ENCODE measurements around the gene ANKS6.

Gene ANKS6

DNA sequence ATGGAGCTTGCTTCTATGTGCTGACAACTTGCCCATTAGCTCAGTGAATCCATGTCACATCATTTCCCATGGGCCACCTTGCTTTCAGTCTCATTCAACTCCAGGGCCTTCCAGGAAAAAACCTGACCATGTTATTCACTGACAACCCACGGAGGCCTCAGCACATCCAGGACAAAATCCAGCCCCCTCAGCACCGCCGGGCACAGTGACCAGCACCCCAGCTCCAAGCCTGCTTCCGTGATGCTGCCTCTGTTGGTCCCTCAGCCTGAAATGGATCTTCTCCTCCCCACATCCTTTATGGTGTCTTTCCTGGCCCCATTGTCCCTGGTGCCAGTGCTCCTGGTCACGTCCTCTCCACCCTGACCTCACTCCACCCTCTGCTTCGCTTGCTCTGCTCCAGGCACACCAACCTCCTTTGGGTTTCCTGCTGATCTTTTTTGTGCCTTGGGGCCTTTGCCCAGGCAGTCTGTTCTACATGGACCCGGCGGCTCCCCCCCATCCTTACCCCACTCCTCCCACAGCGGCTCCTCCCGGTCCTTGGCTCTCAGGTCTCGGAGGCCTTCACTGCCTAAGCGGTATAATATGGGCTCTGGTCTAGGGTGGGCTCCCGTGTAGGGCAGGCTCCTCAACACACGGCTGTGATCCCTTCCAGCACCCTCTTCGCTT, 25.0 kb downstream of the ANKS6 start:
- DNase-seq (ENCODE audit: low read depth) = no peak

DNA sequence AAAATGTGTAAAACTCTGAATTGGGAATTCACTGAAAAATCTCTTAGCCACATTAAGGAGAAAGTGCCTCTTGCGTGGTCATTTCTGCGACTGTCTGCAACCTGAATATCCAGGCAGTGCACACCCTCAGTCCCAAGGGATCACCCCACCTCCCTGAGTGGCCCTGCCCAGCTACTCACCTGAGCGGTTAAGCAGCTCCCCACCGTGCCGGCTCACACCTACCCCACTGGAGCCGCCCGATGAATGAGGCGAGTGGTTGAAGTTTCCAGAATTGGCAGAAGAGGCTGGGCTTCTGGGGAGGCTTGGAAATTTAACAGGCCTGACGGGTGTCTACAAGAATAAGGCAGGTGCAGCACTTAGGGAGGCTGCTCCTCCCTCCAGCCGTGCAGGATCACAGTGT, 25.6 kb downstream of the ANKS6 start:
- no peak for DNase-seq (ENCODE audit: low read depth)

DNA sequence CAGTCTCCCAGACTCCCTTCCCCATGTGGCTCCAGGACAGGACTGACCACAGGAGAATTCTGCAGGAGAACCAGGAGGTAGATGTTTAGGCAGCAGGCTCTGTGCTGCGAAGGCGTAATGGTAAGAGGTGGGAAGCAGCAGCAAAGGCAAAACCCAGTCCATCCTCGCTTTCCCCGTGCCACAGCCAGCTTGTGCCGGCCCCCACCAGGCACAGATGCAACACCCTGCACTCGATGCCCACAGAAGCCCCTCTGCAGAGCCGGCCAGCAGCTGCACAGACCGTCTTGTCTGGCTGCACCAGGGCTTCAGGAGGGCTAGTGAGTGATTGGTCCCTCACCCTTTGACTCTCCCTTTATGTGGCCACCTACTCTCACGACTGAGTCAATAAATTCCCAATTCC, 28.0 kb downstream of the ANKS6 start:
- no peak for DNase-seq (ENCODE audit: low read depth)

DNA sequence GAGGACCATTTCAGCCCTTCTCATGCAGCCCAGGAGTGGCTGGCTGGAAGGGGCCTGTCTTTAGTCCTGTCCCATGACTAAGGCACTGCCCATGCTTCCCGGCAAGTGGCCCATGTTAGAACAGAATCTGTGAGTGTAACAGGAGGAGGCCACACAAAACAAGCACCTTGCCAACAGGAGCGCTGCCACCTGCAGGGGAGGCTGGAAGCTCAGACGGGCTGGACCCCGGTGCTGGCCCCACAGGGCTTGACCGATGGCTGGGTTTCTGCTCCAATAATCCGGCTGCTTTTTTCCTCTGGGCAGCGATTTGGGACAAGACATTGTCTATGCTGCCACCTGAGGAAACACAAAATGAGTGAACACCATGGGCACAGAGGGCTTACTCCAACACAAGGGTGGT, 28.4 kb downstream of the ANKS6 start:
- no peak for DNase-seq (ENCODE audit: low read depth)

DNA sequence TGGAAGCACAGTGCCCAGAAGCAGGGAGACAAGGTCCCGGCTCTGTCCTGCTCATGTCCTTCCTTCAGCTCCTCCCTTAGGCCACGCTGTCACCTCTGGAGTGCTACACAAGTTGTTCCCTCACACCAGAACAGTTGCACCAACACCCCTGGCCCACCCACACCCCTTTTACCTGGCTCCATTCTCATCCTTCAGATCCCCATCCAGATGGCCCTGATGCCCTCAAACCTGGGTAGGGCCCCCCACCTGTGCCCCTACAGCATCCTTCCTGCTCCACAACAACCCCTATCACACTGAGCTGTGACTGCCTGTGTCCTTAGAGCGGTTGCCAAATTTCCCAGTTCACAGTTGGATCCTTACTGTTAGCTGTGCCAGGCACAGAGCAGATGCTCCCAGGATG, 29.2 kb downstream of the ANKS6 start:
- no peak for DNase-seq (ENCODE audit: low read depth)

DNA sequence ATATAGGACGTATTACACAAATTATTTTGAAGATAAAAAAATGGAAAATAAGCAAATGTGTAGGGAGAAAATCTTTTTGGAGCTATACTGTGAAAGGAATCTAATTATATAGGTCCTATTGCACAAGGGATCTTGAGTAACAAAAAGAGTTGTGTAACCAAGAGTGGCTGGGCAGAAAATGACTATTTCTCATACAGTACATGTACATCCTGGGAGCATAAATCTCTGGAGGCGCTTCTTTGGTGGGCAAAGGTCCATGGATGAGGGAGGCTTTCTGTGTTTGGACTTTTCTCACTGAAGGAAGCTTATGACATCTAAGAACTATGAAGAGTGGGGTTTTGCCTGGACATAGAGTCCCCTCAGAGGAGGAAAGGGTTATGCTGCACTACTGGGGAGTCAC, 29.8 kb downstream of the ANKS6 start:
- DNase-seq (ENCODE audit: low read depth) = no peak

DNA sequence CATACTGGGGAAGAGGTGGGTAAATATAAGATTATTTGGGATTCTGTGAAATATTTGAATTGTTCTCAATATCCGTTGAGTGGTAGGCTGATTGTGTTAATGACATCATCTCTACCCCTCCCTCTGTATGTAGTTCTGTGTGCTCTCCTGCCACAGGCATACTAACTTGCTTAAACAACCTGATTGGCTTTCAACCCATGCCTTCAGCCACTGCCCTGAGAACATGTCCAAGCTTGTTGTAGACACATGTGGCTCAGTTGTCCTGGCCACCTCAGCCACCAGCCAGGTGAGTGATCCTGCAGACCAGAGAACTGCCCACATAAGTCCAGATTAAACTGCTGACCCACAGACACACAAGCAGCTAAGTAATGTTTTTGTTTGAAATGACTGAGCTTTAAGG, 31.1 kb downstream of the ANKS6 start:
- DNase-seq (ENCODE audit: low read depth) = no peak

DNA sequence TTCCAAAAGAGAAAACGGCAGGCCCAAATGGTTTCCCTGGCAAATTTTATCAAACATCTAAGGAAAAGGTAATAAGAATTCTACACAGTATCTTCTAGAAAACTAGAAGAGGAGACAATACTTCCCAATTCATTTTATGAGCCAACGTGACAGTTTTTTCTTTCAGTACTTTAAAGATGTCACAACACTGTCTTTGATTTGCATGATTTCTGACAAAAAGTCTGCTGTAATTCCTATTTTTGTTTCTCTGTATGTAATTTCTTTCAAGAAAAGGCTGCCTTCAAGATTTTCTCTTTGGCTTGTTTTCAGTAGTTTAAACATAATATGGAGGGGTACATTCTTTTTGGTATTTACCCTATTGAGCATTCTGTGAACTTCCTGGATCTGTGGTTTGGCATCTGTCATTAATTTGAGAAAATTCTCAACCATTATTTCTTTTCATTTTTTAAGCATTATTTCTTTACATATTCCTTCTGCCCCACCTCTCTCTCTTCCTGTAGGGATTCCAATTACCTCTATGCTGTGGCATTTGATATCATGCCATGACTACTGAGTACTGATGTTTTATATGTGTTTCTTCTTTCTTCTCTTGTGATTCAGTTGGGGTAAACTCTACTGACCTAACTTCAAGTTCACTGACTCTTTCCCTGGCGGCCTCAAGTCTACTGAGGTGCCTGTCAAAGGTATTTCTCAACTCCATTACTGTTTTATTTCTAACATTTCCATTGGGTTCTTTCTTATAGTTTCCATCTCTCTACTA, 32.2 kb downstream of the ANKS6 start:
- DNase-seq (ENCODE audit: low read depth) = no peak

DNA sequence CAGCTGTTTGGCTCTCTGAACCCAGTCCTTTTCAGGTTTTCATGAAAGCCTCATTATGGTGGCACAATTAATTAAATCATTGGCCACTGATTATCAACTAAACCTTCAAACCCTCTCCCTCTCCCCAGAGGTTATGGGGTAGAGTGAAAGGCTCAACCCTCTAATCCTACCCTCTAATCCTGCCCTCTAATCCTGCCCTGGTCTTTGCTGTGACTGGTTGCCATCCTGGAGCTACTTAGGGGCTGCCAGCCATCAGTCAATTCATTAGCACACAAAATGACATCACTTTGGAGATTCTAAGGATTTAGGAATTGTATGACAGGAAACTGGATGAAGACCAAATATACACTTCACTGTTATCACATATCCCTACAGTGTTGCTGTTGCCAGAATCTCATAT, 36.1 kb downstream of the ANKS6 start:
- no peak for DNase-seq (ENCODE audit: low read depth)

DNA sequence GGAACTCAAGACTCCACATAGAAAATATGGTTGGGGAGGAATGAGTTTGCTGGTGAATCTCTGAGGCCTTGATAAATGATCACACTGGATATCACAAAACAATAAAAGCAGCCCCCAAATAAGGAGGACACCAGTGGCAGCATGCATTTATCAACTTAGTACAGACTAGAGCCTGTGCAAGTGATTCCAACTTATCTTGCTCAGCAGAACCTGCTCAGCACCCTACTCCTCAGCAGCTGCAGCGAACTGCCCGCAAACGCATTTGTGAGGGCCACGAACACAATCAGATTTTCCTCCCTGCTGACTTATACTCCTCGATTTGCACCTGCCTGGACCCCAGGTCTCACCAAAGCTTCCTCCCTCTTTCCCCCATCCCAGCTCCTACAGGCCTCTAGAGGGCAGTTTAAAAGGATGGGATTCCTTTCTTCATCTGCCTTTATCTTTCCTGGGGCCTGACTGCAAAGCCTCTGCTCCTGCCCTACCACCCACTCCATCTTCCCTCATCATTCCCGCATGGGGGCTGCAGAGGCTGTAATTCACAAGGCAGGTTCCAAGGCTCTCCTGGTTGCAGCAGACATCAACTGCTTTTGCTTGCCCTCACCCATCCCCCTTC, 41.2 kb downstream of the ANKS6 start:
- DNase-seq (ENCODE audit: low read depth) = no peak

DNA sequence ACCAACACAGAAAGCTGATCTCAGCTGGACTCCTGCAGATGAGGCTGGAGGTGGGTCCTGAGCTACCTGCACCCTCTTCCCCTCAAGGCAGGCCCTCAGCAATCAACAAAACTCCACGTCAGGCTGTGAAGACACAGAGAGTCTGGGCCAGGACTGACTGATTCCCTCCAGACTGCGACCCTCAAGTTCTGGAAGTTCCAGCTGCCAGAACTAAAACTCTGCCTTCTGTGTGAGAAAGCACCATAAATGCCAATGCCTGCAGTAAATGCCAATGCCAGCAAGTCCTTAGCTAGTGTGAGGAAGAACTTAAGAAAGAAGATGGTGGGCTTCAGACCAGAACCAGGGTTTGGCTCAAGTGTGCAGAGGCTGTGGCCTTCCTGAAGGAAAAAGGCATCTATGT, 45.1 kb downstream of the ANKS6 start:
- no peak for DNase-seq (ENCODE audit: low read depth)

DNA sequence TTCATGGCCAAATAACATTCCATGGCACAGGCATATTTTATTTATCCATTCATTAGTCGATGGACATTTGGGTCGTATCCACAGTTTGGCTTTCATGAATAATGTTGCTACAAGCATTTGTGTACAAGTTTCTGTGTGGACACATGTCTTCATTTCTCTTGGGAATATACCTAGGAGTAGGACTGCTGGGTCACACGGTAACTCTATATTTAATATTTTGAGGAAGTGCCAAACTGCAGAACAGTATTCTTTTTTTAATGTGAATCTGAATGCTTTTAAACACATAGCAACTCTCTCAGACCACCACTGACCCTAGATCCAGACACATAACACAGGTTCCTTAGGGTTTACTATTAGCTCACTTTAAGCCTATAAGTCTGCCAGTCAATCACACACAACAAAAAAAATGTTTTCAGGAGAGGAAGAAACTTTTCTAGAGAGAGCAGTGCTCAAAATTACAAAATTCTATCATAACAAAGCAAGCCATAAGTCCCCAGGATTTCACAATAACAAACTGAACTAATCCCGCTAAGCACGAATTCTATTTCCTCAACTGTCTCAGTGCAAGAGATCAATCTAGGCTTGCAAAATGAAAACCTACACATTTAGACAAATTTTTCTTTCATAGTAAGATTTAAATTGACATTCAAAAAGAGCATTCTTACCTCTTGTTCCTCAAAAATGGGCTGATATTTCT, 45.8 kb downstream of the ANKS6 start:
- no peak for DNase-seq (ENCODE audit: low read depth)

DNA sequence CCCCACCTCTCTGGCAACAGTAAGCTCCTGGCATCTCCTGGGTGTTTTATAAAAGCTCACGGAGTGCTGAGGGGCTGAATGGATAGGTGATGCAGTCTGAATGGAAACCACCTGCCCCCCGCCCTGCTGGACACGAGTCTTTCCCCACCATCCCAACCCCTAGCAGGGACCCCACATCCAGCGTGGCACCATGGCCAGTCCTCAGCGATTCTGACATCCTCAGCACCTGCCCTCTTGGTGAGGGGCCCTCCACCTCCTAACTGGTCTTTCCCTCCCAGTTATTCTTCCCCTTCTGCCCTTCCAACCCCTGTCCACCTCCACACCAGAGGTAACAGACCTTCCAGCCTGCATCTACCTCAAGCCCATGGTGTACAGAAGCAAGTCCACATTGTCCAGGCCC, 48.9 kb downstream of the ANKS6 start:
- DNase-seq (ENCODE audit: low read depth) = no peak

DNA sequence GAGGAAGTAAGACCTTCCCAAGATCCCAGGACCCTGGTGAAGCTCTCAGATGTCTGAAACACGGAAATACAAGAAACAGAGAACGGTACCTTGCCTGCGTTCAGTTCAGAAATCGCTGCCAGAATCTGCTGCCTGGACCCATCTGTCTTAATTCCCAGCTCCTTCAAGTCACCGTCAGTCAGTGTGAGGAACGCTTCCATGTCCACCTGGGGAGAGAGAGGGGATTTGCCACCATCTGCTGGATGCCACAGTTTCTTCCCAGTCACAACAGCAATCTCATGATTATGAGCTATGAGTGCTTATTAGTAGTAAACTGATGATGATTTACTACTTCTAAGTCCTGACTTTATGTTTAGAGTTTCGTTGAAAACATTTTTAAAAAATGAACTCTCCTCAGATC, 50.9 kb downstream of the ANKS6 start:
- no peak for DNase-seq (ENCODE audit: low read depth)

DNA sequence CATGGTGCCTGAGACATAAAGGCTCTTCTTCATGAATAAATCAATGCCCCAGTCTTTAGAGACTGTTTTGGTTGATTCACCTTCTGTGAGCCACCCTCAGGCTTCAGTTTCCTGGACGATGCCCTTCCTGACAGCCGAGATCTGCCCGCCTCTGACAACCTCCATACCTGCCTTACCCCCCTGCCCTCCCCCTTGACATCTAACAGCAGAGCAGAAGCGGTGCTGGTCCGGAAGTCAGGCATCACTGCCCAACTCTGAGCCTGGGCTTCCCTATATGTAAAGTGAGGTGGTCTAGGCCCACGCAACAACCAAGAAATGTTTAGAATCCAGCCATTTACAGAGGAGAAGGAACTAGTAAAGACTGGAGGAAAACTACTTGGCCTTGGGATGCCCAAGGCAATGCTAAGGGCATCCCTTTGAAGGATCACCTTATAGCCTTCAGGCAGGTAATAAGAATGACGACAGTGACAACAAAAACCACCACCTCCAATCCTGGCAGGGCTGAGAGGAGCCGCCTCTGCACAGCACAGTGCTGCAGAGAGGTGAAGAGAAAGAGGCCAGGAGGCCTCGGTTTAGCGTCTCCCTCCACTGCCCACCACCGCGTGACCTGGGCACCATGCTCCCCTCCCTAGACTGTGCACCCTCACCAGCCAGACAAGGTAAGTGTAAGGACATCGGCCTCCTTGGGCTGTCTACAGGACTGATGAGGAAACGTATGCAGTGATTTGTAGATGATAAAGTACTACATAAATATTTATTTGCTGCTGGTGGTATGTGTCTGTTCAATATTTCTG, 52.3 kb downstream of the ANKS6 start:
- no peak for DNase-seq (ENCODE audit: low read depth)

DNA sequence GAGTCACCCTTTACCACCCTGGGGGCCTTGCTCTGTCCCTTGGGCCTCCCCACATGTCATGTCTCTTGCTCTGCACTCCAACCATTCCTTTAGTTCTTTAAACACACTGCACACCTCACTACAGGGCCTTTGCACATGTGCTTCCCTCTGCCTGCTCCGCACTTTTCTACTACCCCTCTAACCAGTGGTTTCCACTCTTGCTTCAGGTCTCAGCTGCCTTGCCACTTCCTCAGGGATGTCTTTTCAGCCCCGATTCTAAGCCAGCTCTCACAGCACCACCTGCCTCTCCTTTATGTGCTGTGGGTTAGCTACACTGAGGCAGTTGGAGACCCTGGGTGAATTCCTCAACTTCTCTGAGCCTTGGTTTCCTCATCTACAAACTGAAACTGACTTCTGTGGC, 53.0 kb downstream of the ANKS6 start:
- DNase-seq (ENCODE audit: low read depth) = no peak

DNA sequence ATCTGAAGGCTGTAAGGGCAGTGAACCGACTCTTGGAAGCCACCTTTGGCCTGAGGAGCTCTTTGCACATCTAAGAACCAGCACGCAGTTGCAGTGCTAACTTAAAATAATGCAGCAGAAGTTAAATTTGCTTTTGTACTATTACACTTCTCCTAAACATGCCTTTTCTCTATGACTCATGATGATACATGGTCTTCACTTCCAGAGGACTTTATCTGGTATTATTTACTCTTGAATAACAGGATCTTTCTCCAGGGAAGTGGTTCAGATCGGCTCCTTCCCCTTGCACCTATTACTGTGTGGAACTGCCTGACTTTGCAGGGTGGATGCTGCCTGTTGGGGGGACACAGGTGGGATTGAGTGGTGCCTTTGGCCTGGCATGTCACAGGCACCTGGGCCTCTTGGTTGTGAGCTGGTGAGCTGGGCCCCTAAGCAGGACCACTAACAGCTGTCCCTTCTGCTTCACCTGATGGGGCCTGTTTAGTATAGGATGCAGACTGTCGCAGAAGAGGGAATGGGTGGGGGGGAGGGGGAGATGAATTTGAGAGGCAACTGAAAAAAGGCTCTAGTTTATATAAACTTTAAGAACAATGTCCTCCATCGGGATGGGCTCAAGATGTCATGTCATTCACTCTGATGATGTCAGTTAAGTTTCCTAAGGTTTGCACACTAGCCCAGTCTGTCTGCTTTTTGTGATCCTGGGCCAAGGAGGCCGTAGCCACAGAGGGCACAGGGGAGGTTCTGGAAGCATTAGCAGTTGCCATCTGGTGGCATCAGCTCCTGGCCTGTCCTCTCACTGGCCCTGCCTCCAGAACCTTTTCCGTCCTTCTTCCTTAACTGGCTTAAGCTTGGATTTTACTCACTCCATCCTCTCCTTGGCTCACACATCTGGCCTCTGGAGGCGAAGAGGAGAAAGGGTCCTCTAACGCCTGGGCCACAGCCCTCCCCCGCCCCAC, 53.8 kb downstream of the ANKS6 start:
- no peak for DNase-seq (ENCODE audit: low read depth)

DNA sequence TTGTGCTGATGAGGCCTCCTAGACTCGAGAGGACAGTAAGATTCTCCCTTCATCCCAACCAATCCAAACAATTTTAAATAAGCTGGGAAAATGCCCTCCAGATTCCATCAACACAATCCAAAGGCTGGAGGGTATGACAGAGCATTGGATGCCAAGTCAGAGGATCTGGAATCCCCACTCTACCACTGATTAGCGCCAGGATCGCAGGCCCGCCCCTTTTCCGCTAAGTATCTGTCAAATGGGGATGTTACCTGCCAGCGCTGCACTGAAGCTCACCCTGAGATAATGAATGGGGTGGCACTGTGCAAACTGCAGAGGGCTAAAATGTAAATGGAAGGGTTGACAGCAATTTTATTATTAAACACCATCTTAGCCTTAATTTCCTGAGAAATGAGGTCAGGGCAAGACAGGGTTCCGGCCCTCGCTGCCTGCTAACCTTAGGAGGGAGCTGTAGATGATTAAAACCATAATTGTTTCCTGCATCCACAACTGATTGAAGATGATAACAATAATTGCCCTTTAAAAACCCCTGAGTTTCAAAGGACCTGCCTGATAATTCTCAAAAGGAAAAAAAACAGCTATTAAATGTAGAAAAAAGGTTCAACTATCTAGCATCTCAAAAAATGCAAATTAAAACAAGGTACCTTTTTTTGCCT, 56.0 kb downstream of the ANKS6 start:
- DNase-seq (ENCODE audit: low read depth) = no peak

DNA sequence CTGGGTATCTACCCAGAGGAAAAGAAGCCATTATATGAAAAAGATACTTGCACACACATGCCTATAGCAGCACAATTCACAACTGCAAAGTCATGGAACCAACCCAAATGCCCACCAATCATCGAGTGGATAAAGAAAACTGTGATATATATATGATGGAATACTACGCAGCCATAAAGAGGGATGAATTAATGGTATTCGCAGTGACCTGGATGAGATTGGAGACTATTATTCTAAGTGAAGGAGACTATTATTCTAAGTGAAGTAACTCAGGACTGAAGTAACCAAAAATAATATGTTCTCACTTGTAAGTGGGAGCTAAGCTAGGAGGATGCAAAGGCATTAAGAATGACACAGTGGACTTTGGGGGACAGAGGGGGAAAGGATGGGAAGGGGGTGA, 57.6 kb downstream of the ANKS6 start:
- DNase-seq (ENCODE audit: low read depth) = no peak

DNA sequence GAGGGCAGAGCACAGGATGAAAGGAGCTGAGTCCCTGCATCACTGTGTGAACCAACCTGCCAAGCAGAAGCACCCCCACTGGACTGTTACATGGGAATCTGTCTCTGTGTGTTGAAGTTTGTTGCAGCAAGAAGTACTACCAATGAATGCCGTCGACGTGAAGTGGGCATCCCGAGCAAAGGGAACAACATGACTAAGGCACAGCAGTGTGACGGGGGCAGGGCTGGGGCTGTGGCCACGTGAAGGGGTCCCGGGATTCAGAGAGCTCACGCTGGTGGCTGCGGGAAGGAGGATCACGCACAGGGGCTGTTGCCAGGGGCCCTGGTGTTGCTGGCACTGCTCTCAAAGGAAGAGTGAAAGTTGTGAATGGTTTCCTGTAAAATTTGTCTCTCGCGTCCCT, 60.1 kb downstream of the ANKS6 start:
- no peak for DNase-seq (ENCODE audit: low read depth)

Measured in stimulated activated CD8-positive, alpha-beta memory T cell treated with anti-CD3 and anti-CD28 coated beads, Interleukin-12 subunit alpha, Interleukin-12 subunit beta, amount 100 ng/mL, for 1 hour (primary cell).